ENCODE data around the gene PPP1R7.

PPP1R7 gene

DNA sequence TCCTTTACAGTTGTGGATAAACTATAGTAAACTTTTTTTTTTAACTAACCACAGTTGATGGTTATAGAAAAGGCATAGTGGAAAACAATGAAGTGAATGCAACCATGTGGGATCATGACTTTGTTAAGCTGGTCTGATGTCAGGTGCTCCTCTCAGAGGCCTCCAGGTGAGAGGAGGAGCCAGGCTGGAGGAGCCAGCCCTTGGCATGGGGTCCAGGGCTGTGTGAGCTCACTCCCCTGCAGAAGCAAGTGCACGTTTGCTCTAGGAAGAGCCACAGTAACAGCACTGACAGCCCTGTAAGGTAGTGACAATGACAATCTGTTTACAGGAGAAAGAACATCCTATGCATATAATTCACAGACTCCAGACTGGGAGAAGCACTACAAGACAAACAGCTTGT is 5.7 kb downstream of the PPP1R7 start:
- Histone ChIP-seq H3K27ac (no peak overlapping the region), H3K4me3 (no peak overlapping the region)
- DNase-seq (ENCODE audit: low spot score): no peak
- TF ChIP-seq, protein P1, sequence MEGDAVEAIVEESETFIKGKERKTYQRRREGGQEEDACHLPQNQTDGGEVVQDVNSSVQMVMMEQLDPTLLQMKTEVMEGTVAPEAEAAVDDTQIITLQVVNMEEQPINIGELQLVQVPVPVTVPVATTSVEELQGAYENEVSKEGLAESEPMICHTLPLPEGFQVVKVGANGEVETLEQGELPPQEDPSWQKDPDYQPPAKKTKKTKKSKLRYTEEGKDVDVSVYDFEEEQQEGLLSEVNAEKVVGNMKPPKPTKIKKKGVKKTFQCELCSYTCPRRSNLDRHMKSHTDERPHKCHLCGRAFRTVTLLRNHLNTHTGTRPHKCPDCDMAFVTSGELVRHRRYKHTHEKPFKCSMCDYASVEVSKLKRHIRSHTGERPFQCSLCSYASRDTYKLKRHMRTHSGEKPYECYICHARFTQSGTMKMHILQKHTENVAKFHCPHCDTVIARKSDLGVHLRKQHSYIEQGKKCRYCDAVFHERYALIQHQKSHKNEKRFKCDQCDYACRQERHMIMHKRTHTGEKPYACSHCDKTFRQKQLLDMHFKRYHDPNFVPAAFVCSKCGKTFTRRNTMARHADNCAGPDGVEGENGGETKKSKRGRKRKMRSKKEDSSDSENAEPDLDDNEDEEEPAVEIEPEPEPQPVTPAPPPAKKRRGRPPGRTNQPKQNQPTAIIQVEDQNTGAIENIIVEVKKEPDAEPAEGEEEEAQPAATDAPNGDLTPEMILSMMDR (IDR thresholded peaks at IDR 0.05): no peak

DNA sequence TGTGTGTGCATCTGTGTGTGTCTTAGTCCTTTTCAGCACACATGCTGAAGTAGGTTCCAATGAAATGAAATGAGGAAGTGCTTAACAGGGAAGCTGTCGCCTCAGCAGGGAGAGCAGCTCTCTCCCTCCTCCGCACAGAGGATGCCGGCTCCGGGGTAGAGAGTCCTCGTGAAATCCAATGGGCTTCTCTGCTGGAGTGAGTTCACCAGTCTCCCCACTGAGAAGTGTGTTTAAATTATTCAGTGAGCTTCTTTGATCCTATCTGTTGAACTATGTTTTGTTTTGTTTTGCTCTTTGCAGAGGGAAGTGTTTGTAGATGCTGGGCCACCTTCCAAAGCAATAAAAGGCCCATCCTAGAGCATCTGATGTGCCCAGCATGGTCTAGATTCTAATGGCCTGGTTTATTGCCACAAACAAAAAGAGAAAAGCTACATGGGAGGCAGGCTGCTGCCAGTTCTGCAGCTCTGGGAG is 6.7 kb downstream of the PPP1R7 start:
- Histone ChIP-seq H3K27ac (no peak overlapping the region), H3K4me3 (no peak overlapping the region)
- TF ChIP-seq, protein P1 (IDR thresholded peaks at IDR 0.05): no peak
- no peak for DNase-seq (ENCODE audit: low spot score)

DNA sequence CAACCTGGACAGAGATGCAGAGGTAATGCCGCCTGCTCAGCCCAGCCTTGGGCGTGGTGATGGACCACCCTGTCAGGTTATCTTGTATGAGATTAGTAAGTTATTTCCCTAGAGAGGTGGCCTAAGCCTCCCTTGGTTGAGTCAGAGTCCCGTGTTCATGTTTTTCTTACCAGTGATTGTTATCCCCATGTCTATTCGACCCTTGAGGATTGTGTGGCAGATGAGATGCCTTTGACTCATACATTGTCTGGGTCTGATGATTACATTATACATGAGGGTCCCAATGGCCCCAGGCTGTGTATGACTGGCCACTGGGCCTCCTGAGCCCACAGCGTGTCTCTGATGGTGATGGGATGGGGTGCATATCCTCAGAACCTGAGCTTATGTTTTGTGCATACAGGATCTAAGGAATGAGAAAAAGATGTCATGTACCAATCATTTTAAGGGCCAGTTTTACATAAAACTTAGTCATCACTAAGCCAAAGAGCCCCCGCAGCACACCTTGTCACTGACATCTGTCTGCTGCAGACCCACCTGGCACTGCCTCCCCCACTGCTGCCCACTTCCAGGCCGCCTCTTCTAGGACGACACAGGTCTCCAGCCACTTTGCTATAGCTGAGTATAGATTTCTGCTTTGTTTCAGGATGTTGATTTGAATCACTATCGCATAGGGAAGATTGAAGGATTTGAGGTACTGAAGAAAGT is 7.7 kb downstream of the PPP1R7 start:
- Histone ChIP-seq H3K4me3 (no peak overlapping the region), H3K27ac (no peak overlapping the region)
- TF ChIP-seq, protein P1 (IDR thresholded peaks at IDR 0.05): no peak
- DNase-seq (ENCODE audit: low spot score): no peak

DNA sequence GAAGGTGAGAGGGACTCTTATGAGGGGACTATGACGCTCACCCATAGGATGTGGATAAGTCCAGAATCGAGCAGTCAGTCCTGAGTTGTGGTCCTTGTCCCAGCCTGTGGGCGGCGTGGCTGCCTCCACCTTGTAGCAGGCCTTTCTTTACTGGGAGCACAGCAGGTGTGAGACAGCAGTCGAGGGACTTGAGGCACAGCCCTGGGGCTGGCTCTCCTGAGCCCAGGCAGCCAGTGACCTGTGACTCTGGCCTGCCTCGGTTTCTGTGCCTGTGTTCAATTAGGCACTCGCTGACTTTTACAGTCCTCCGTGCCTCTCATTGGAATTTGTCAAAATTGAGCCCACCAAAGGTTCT is 8.3 kb downstream of the PPP1R7 start:
- DNase-seq (ENCODE audit: low spot score): no peak
- Histone ChIP-seq H3K4me3 (no peak overlapping the region), H3K27ac (no peak overlapping the region)
- TF ChIP-seq, protein P1 (IDR thresholded peaks at IDR 0.05): no peak

- Histone ChIP-seq H3K4me3 (no peak overlapping the region), H3K27ac (no peak overlapping the region)
- DNase-seq (ENCODE audit: low spot score): no peak
- TF ChIP-seq, protein P1 (IDR thresholded peaks at IDR 0.05): no peak
These were observed 8.8 kb downstream of the PPP1R7 start for GRCh38 chr2:241159116-241159515.

- TF ChIP-seq, protein P1 (IDR thresholded peaks at IDR 0.05): no peak
- no peak for DNase-seq (ENCODE audit: low spot score)
These were observed 10.1 kb downstream of the PPP1R7 start for GRCh38 chr2:241160318-241160717.

DNA sequence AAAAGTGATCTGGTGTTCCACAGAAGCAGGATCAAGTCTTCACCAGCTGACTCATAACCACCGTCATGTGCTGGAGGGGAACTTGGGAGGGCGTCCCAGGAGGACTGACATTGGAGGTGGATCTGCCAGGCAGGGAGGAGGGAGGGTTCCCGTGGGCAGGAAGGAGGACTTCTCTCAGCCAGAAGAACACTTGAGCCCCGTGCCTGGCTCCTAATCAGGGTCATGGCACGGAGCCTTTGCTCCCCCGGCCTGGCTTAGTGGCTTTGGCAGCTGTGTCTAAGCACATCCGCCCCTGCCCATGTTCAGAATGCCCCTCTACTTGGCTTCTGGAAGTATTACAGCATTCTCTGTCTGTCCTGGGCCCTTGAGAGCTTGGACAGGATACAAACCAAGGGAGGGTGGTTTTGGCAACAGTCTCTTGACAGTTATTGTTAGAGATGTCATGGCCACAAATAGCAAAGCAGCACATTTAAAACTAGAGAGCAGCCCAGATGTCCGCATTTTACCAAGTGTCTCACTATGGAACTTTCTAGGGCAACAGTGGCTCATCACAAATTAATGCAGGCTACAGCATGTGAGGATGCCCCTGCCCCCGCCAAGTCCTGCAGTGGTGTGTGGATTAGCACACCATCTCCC is 11.5 kb downstream of the PPP1R7 start:
- peak; percentile 84 for DNase-seq (ENCODE audit: low spot score)
- H3K27ac ChIP-seq: peak overlapping the region; percentile 39 to 82
- TF ChIP-seq, protein P1 (IDR thresholded peaks at IDR 0.05): no peak
- no peak overlapping the region for H3K4me3 ChIP-seq

More at GRCh38 chr2:241160318-241160717, 10.1 kb downstream of the PPP1R7 start:
- Histone ChIP-seq H3K27ac (no peak overlapping the region), H3K4me3 (no peak overlapping the region)
